Hematopoietic multipotent progenitor cell treated with erythropoietin and hydrocortisone succinate and interleukin-3 and kit ligand, for 6 days (in vitro differentiated cells): ENCODE results near the gene FBXO40.

Experiments used
- DNase-seq: peaks from one replicate; pipeline ENCODE4 v3.0.0-alpha.2; 2015

The FBXO40 gene

DNA sequence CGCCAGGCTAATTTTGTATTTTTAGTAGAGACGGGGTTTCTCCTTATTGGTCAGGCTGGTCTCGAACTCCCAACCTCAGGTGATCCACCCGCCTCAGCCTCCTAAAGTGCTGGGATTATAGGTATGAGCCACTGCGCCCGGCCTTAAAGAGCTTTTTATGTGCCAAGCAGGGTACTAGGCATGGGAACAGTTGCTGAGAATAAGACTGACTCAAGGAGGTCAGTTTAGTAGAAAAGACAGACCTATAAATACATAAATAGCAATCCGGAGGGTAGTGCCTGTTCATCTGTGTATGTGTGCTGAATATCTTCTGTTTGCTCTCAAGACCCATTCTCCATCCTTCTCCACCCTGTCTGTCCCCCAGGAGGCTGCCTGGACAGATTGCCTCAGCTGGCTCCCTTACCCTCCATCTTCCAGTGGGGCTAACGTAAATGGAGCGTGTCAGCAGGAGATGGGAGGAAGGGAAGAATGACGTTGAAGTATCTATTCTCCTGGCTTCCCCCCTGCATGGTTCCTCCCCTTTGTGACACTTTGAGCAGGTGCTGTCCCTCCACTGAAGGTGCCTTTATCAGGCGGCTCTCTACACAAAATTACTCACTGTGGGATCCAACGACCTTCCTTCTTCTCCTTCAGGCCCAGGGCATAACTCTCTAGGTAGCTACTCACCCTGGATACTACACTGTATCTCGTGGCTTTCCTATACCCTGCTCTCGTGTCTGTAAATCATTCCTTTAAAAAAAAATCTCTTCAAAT, 31.1 kb downstream of the FBXO40 start:
- DNase-seq = no peak

GRCh38 chr3:121626495-121626894, 33.3 kb downstream of the FBXO40 start:
- DNase-seq = no peak

DNA sequence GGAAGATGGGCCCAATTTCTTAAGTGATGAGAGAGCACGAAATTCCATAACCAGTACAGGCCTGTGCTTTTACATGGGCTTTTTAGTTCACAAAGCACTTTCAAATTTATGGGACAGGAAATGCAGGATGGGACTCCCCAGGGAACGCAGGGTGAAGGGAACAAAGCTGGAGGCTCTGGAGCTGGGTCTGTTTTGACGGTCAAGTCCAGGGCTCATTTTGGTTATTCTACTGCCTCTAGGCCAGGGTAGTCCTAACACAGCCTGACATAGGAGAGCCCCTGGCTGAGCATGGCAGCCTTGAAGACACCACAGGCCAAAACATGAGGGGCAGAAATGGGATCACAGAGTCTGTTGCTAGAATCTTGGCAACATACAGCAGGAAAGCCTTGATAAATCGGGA, 34.0 kb downstream of the FBXO40 start:
- DNase-seq = no peak

DNA sequence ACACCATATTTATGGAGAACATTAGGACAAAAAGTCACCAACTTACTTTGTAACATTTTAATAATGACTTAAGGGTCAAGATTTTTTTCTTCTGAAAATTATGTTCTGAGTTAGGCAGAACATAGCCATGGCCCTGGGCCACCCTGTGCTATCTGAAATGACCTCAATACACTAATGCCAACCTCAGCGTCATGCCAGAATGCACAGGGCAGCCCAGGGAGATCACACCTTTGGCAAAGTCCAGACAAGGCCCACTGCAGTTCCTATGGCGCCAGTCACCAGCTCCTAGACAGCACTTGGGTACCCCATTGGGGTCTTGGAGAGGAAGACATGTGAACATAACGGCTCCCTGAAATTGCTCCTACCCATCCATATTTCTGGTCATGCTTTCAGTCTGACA, 34.4 kb downstream of the FBXO40 start:
- DNase-seq = no peak

GRCh38 chr3:121629601-121630000, 36.4 kb downstream of the FBXO40 start:
- no peak for DNase-seq

DNA sequence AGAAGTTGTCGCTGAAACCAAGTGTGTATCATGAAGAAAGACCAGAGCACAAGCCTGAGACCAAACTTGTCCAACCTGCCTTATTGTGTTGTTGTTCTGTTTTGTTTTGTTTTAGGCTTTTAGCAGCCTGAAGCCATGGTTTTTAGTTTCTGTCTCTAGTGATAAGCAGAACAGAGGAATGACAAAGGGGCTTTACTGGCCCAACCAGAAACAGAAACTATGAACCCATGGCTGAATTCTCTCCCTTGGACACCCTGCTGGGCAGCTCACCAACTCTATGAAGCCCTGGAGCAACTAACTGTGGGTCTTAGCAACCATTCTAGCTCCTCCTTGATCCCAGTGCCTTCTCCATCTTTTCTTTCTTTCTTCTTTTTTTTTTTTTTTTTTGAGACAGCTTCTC, 37.2 kb downstream of the FBXO40 start:
- no peak for DNase-seq

- DNase-seq = no peak
Observed at GRCh38 chr3:121637922-121638321, 44.7 kb downstream of the FBXO40 start.

DNA sequence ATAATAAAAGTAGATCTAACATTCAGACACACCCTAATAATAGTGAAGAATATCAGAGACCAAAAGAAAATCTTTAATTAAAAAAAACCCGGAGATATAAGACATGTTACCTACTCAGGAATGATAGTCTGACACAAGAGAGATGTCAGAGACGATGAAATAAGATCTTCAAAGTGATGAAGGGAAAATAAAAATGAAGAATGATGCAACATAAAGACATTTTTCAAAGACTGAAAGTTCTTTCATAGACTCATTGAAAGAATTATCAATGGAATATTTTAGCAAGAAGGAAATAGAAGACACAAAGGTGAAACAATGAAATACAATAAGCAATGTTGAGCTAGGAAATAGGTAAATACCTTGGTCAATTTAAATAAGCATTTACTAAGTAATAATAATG, 47.9 kb downstream of the FBXO40 start:
- no peak for DNase-seq

- no peak for DNase-seq
Observed at GRCh38 chr3:121642601-121643314, 49.6 kb downstream of the FBXO40 start.

GRCh38 chr3:121645054-121645453, 51.9 kb downstream of the FBXO40 start:
- DNase-seq = no peak

DNA sequence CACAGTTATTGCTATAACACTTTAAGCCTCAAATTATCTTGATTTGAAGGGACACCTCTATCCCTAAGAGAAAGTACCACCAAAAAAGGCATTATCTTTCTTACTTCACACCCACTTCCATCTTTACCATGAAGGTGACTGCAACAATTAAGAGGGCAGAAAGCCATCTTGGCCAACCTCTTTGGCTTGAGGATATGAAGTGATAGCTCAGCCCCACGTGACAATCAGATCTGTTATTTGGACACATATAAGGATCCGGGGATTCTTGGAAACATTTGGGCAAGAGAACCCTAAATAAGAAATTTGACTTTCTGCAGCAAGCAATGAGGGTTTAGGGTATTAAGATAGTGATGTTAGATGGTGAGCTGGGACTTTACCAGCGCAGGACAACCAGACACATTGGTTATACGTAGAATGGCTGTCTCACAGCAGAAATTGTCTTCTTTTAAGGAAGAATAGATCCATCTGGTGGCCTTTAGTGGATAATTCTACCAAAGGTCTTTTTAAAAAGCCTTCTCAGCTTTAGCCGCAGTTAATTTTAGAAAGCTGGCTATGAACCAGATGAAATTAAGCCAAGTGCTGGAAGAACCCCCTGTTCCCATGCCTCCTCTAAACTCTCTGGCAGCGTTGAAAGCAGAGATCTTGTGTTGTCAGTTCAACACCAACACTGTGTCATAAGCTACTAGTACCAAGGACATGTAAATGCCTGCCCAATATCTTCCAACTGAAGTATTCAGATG, 55.2 kb downstream of the FBXO40 start:
- DNase-seq = no peak

- DNase-seq = no peak
Observed at GRCh38 chr3:121649645-121650044, 56.5 kb downstream of the FBXO40 start.

- peak; percentile 55 for DNase-seq
Observed at GRCh38 chr3:121651684-121652083, 58.5 kb downstream of the FBXO40 start.

- no peak for DNase-seq
Observed at GRCh38 chr3:121654493-121655385, 61.6 kb downstream of the FBXO40 start.

DNA sequence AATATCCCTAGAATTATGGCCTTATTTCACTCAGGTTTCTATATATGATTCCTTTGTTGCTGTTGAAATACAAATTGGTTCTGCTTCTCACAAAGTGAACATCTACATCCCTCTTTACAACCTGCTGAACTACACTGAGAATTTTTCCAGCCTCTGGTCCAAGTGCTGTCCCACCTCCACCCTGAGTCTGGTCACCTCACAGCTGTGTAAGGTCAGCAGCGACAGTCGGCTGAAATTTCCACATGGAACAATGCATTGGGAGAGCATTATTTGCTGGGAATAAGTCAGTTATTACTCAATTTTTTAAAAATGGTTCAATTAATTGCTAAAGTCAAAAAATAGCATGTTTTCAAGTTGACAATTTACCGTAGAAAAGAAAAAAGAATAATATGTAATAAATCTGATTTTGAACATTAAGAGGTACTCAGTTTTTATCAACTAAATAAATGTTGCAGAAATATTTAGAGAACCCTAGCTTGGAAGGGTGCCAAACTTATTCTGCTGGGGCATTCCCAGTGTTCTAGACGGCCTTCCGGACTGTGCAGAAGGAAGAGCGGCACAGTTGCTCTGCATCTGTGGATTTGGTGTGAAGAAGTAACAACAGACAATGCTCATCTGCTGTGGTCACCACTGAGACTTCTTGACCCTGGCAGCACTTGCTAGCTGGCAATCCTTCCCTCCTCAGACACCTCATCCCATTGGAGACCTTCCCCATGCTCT, 65.7 kb downstream of the FBXO40 start:
- DNase-seq = no peak

- no peak for DNase-seq
Observed at GRCh38 chr3:121659586-121659985, 66.4 kb downstream of the FBXO40 start.

DNA sequence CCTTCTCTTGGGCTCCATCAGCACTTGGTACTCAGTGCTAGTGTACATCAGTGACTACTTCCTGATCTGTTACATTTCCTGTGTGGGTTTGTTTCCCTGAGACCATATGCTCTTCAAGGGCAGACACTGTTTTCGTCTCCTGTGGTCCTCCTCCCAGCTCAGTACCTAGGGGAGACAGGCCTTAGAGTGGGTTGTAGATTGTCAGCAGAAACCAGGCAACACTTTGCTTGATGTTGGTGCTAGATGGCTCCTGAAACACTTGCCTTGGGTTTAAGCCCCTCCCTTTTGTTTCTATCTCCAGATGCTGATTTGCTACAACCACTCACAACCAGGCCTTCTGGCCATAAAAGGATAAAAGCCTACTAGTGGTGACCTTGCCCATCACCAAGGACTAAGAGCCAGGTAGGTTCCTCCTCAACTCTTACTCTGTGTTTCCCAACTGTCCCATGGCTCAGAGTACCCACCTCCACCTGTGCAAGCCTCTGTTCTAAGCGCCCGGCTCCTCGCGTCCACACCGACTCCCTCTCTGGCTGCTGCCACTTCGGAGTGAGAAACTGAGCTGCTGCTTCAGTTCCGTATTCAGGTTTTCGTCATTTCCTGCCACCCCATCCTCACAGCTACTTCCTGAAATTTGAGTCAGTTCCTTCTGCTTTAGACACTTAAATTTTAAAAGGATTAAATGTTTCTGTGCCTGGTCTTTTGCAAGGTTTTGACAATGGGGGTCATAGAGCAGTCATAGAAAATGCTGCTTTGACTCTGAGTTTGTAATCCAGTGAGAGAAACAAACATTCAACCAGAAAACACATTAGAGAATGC, 67.4 kb downstream of the FBXO40 start, which contains the start of gene HCLS1:
HCLS1 (minus strand) TSS at position 548 of the 816 bp plus-strand sequence. CDS start 2,556 bp downstream, outside the sequence.
- DNase-seq = peak; percentile 86

DNA sequence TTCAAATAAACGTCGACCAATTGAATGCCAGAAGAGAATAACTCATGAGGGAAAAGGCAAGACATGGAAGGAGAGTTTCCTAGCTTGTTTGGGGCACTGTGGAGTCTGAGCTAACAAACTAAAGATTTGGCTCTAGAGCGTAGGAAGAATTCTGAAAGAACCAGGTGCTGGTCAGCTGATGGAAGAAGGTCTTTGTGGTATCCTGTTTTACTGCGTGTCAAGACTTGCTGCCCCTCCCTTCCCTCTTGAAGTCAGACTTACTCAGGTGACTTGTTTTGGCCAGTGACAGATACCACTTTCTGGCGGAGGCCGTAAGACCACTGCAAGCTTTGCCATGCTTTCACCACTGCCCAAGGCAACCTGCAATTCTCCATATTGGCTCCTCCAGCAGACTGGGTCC, 68.2 kb downstream of the FBXO40 start:
- no peak for DNase-seq

- no peak for DNase-seq
Observed at GRCh38 chr3:121662742-121663141, 69.6 kb downstream of the FBXO40 start.

DNA sequence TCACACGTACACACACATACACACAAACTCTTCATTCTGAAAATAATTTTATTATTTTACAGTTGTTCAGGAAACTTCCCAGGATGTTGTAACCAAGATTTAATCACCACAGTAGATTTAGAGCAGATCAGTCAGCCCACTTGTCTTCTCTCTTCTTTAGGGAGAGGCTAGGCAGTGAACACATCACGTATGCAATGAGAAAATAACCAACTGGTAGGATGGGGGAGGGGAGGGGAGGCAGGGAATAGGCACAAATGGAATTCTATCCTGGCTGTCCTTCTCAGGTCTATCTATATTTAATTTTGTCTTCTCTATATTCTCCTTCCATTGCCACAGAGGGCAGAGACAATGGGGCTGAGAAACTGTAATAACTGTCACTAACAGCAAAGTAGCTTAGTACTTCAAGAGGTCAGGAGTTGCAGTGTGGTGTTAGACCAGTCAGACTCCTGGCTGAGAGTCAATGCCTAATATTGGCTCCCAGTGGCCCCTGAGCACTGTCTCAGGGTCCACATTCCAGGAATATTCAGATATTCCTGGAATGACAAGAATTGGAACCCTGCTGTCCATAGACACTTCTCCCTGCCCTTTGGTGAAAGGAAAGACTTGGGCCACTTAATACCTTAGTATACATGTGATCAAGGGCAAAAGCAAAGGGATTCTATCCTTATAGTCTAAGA, 70.1 kb downstream of the FBXO40 start:
- DNase-seq = no peak
